Neural progenitor cell (in vitro differentiated cells): ENCODE results near the gene MEN1. TPM values are rescaled to one million over a fixed set of nuclear protein-coding genes. Genes with fewer than 3 reads are reported as not detected.

Source experiments
- DNase-seq: peaks from one replicate; pipeline ENCODE4 v3.0.0-alpha.2; 2016; ENCODE audit warnings: low spot score
- H2AFZ ChIP-seq: fragments of 200-600 bp; sonication (generic); replicated peaks from 2 replicates; pipeline ENCODE4 v1.6.1; 2016; ENCODE audit warnings: antibody characterized with exemption
- H3F3A ChIP-seq: fragments of 200-600 bp; sonication (generic); 2 replicates; pipeline ENCODE4 v1.6.1; 2016; ENCODE audit warnings: antibody characterized with exemption, low read depth
- H3K27ac ChIP-seq: fragments of 200-600 bp; sonication (generic); 2 replicates; pipeline ENCODE4 v1.5.1; 2016; ENCODE audit warnings: mild to moderate bottlenecking
- H3K27me3 ChIP-seq: fragments of 200-600 bp; sonication (generic); 2 replicates; pipeline ENCODE4 v1.6.1; 2016; ENCODE audit warnings: mild to moderate bottlenecking, moderate library complexity
- H3K36me3 ChIP-seq: fragments of 200-600 bp; sonication (generic); 2 replicates; pipeline ENCODE4 v1.5.1; 2016
- H3K4me1 ChIP-seq: fragments of 200-600 bp; sonication (generic); 2 replicates; pipeline ENCODE4 v1.6.1; 2016; ENCODE audit warnings: mixed run types
- H3K4me2 ChIP-seq: fragments of 200-600 bp; sonication (generic); 2 replicates; pipeline ENCODE4 v1.6.1; 2016
- H3K4me3 ChIP-seq: fragments of 200-600 bp; sonication (generic); 2 replicates; pipeline ENCODE4 v1.5.1; 2016
- H3K79me2 ChIP-seq: fragments of 200-600 bp; sonication (generic); 2 replicates; pipeline ENCODE4 v1.6.1; 2016; ENCODE audit warnings: low read depth
- H3K9ac ChIP-seq: fragments of 200-600 bp; sonication (generic); 2 replicates; pipeline ENCODE4 v1.6.1; 2016
- H3K9me3 ChIP-seq: fragments of 200-600 bp; sonication (generic); 2 replicates; pipeline ENCODE4 v1.5.1; 2016; ENCODE audit warnings: low read depth
- H4K20me1 ChIP-seq: fragments of 200-600 bp; sonication (generic); 2 replicates; pipeline ENCODE4 v1.6.1; 2016; ENCODE audit warnings: low read depth
- H3K27ac Mint-ChIP-seq: 3 replicates; pipeline ENCODE4 v1.8.0; 2021; ENCODE audit warnings: mixed read lengths
- H3K27me3 Mint-ChIP-seq: 2 replicates; pipeline ENCODE4 v1.8.0; 2022; ENCODE audit warnings: low read depth, mild to moderate bottlenecking, inconsistent platforms, moderate library complexity, mixed read lengths; ENCODE audit not compliant: insufficient read depth
- H3K36me3 Mint-ChIP-seq: 3 replicates; pipeline ENCODE4 v1.8.0; 2021; ENCODE audit warnings: mixed read lengths
- H3K4me1 Mint-ChIP-seq: 3 replicates; pipeline ENCODE4 v1.8.0; 2021; ENCODE audit warnings: mixed read lengths
- H3K4me3 Mint-ChIP-seq: 3 replicates; pipeline ENCODE4 v1.8.0; 2021; ENCODE audit warnings: mild to moderate bottlenecking, moderate library complexity, mixed read lengths
- H3K9me3 Mint-ChIP-seq: 3 replicates; pipeline ENCODE4 v1.8.0; 2020; ENCODE audit warnings: mixed read lengths
- EZH2 ChIP-seq: fragments of 200-600 bp; sonication (generic); IDR thresholded peaks from 2 replicates; pipeline ENCODE4 v1.6.1; 2017; ENCODE audit warnings: antibody characterized with exemption, mild to moderate bottlenecking, moderate library complexity
- EZH2phosphoT487 ChIP-seq: fragments of 200-600 bp; sonication (generic); IDR thresholded peaks from 2 replicates; pipeline ENCODE4 v1.6.1; 2017; ENCODE audit warnings: antibody characterized with exemption
- total RNA-seq: library from RNA; depleted of rRNA; stranded (reverse); fragments of >200 nt; gene quantifications from 2 replicates; pipeline ENCODE4 v1.2.3, GENCODE V29; 2015; ENCODE audit warnings: low replicate concordance
- TF ChIP-seq, protein P1 (sequence below): fragments of 200-600 bp; sonication (generic); IDR thresholded peaks from 2 replicates; pipeline ENCODE4 v1.5.1; 2017; ENCODE audit warnings: antibody characterized with exemption, mild to moderate bottlenecking

Gene MEN1
- total RNA-seq, 1 donor from 2014 or later, result 11.4 TPM

DNA sequence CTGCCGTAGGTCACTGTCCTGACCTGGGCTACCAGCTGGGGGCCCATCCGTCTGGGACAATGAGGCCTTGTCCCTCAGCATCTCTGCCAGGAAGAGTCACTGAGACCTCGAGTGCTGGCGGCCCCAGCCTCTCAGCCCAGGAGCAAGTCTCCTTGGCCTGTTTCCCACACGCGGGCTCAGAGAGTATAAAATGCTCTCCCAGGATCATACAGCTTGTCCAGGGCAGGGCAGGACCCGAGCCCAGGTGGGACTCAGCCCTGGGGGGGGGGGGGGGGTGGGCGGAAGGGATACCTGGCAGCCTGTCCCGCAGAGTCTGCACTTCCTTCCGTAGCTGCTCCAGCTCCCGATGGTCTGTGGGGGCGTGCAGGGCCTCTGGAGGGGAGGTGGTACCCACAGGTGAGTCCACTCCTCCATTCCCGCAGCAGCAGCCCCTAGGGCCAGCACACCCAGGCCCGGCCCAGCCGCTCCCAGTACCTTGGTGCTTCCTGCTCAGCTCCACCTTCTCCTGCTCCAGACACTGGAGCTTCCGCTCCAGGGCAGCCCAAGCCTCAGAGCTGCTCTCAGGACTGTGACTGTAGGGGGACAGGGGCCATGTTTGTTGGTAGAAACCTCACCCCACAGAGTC is 26.2 kb upstream of the MEN1 start:
- Histone ChIP-seq H3K9me3 (no peaks in the 10 kb centered on the region), H3K4me2 (no peak overlapping the region), H3K4me1 (no peaks in the 10 kb centered on the region), H3K36me3 (no peaks in the 10 kb centered on the region), H3K79me2 (no peaks in the 10 kb centered on the region), H3F3A (no peaks in the 10 kb centered on the region), H4K20me1 (no peaks in the 10 kb centered on the region), H3K27ac (no peak overlapping the region), H3K9ac (no peak overlapping the region), H3K4me3 (no peak overlapping the region), H3K27me3 (no peaks in the 10 kb centered on the region), H2AFZ (no peak overlapping the region)
- Mint-ChIP-seq H3K9me3 (no peaks in the 10 kb centered on the region), H3K36me3 (no peaks in the 10 kb centered on the region), H3K27ac (no peak overlapping the region), H3K27me3 (peaks cover 5% of the 10 kb centered on the region), H3K4me3 (peak overlapping the region; percentile 52), H3K4me1 (peaks cover 5% of the 10 kb centered on the region)
- TF ChIP-seq EZH2phosphoT487 (no peak), EZH2 (no peak)
- TF ChIP-seq, protein P1, sequence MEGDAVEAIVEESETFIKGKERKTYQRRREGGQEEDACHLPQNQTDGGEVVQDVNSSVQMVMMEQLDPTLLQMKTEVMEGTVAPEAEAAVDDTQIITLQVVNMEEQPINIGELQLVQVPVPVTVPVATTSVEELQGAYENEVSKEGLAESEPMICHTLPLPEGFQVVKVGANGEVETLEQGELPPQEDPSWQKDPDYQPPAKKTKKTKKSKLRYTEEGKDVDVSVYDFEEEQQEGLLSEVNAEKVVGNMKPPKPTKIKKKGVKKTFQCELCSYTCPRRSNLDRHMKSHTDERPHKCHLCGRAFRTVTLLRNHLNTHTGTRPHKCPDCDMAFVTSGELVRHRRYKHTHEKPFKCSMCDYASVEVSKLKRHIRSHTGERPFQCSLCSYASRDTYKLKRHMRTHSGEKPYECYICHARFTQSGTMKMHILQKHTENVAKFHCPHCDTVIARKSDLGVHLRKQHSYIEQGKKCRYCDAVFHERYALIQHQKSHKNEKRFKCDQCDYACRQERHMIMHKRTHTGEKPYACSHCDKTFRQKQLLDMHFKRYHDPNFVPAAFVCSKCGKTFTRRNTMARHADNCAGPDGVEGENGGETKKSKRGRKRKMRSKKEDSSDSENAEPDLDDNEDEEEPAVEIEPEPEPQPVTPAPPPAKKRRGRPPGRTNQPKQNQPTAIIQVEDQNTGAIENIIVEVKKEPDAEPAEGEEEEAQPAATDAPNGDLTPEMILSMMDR, result no peak
- DNase-seq, result no peak

DNA sequence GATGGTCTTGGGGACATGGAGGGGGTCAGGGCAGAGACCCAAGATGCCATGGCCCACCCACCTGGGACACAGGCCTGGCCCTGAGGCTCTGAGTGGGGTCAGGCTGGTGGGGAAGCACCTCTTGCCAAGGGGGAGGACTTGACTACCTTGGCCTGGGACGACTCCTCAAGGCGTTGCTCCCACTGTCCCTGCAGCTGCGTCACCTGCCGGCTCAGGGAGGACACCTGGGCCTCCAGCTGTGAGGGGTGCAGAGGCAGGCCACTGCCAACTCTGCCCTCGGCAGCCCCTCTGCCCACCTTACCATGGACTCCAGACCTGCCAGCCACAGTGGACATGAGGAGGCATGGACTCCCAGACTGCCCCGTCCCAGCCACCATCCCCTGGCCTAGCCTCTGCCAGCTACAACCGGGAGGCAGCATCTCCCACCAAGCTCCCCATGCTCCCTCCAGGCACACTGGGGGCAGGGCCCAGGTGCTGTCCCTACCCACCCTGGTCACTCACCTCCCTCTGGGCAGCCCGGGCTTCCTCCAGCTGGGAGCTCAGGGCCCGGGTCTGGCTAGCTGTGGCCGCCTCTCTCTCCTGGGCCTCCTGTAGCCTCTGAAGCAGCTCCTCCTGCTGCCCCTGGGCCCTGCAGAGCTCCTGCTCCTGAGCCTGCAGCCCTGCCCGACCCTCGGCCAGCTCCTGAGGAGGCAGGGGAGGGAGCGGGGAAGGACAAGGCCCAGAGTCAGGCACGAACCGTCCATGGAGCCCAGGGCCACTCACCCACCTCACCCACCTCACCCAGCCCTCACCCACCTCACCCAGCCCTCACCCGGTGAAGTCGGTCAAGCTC is 25.5 kb upstream of the MEN1 start:
- H3K9ac ChIP-seq, result no peak overlapping the region
- no peaks in the 10 kb centered on the region for H3K27me3 ChIP-seq
- H3K79me2 ChIP-seq, result no peaks in the 10 kb centered on the region
- Mint-ChIP-seq H3K9me3 (no peaks in the 10 kb centered on the region), H3K27me3 (peaks cover 5% of the 10 kb centered on the region), H3K36me3 (no peaks in the 10 kb centered on the region), H3K4me3 (no peak overlapping the region), H3K4me1 (peaks cover 5% of the 10 kb centered on the region), H3K27ac (no peak overlapping the region)
- no peak overlapping the region for H2AFZ ChIP-seq
- H3K4me2 ChIP-seq, result no peak overlapping the region
- H3K9me3 ChIP-seq, result no peaks in the 10 kb centered on the region
- H3F3A ChIP-seq, result no peaks in the 10 kb centered on the region
- DNase-seq, result no peak
- no peak overlapping the region for H3K27ac ChIP-seq
- no peaks in the 10 kb centered on the region for H3K36me3 ChIP-seq
- H3K4me1 ChIP-seq, result no peaks in the 10 kb centered on the region
- no peak overlapping the region for H3K4me3 ChIP-seq
- TF ChIP-seq EZH2phosphoT487 (no peak), EZH2 (no peak)
- TF ChIP-seq, protein P1, result no peak
- H4K20me1 ChIP-seq, result no peaks in the 10 kb centered on the region

DNA sequence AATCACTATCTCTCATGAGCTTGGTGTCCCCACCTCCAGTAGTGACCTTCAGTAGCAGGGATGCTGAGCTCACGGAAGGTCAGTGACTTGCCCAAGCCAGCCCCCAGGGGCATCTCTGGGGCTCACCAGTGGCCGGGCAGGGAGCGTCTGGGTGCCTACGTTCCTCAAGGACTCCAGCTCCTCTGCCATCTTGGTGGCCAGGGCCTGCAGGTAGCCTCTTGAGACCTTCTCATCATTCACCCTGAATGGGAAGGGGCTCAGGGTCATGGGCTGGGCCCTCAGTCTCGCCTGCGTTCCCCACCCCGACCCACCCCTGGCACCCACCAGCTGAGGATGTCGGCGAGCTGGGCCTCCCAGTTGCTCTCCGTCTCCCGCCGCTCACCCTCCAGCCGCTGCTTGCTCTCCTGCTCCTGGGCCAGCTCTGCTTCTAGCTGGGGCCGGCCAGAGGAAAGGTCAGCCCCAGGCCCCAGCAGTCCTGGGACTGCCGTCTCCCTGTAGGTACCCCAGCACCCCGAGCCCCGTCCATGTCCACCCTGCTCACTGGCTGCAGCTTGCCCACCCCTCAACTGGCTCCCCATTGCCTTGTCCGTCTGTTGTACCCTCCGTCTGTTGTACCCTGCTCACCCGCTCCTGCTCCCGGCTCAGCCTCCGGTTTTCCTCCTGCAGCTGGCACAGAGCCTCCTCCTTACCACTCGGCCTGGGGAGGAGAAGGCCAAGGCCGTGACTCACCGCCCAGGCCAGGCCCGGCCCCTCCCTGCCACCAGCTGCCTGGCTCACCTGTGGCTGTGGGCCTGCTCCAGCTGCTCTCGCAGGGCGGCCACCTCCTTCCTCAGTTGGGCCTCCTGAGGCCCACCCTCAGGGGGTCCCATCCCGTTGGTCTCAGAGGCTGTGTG is 24.6 kb upstream of the MEN1 start:
- Mint-ChIP-seq H3K9me3 (no peaks in the 10 kb centered on the region), H3K36me3 (no peaks in the 10 kb centered on the region), H3K4me3 (no peak overlapping the region), H3K27me3 (peaks cover 5% of the 10 kb centered on the region), H3K4me1 (peaks cover 7% of the 10 kb centered on the region), H3K27ac (no peak overlapping the region)
- TF ChIP-seq EZH2phosphoT487 (no peak), EZH2 (no peak)
- TF ChIP-seq, protein P1, result no peak
- Histone ChIP-seq H3K27ac (no peak overlapping the region), H3K4me2 (no peak overlapping the region), H3K79me2 (no peaks in the 10 kb centered on the region), H3K4me1 (no peaks in the 10 kb centered on the region), H3K9ac (no peak overlapping the region), H2AFZ (no peak overlapping the region), H3K9me3 (no peaks in the 10 kb centered on the region), H3K27me3 (no peaks in the 10 kb centered on the region), H3K36me3 (no peaks in the 10 kb centered on the region), H4K20me1 (no peaks in the 10 kb centered on the region), H3F3A (no peaks in the 10 kb centered on the region), H3K4me3 (no peak overlapping the region)
- no peak for DNase-seq
